ENCODE results near the gene ZNF17.

ZNF17 gene

GRCh38 chr19:57395710-57396109, 15.3 kb upstream of the ZNF17 start:
- Histone ChIP-seq H3K27me3 (replicated peaks; ENCODE audit: insufficient read depth, low read length) (no peaks in the 10 kb centered on the region), H3F3A (ENCODE audit: insufficient read depth, low read length) (peaks cover 5% of the 10 kb centered on the region; the same call in 1 of the 2 replicates), H3K27ac (ENCODE audit: low read length) (no peak overlapping the region), H3K4me1 (ENCODE audit: low read length) (peaks cover 15% of the 10 kb centered on the region), H3K9ac (ENCODE audit: low read length) (no peak overlapping the region), H4K20me1 (ENCODE audit: insufficient read depth, low read length) (no peaks in the 10 kb centered on the region), H3K9me2 (replicated peaks; ENCODE audit: insufficient read depth, low read length) (no peaks in the 10 kb centered on the region), H3K4me3 (ENCODE audit: low read length) (no peak overlapping the region), H3K9me3 (replicated peaks; ENCODE audit: insufficient read depth, low read length) (no peaks in the 10 kb centered on the region), H3K36me3 (replicated peaks; ENCODE audit: insufficient read depth, low read length) (peaks cover 14% of the 10 kb centered on the region; the same call in 1 of the 2 replicates), H2AFZ (ENCODE audit: low read length) (no peak overlapping the region), H3K79me2 (ENCODE audit: low read length) (peaks cover 33% of the 10 kb centered on the region), H3K4me2 (ENCODE audit: low read depth, low read length) (no peak overlapping the region)
- DNase-seq: no peak
- TF ChIP-seq EZH2 (optimal IDR thresholded peaks at IDR 0.05; ENCODE audit: low read depth, low read length) (no peak), EZH2phosphoT487 (IDR thresholded peaks at IDR 0.05; ENCODE audit: low read length) (no peak), CTCF (IDR thresholded peaks at IDR 0.05; ENCODE audit: low read length) (no peak)

DNA sequence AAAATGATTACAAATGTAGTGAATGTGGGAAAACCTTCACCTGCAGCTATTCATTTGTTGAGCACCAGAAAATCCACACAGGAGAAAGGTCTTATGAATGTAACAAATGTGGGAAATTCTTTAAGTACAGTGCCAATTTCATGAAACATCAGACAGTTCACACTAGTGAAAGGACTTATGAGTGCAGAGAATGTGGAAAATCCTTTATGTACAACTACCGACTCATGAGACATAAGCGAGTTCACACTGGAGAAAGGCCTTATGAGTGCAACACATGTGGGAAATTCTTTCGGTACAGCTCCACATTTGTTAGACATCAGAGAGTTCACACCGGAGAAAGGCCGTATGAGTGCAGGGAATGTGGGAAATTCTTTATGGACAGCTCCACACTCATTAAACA, 12.1 kb upstream of the ZNF17 start:
- TF ChIP-seq EZH2phosphoT487 (IDR thresholded peaks at IDR 0.05; ENCODE audit: low read length) (no peak), EZH2 (optimal IDR thresholded peaks at IDR 0.05; ENCODE audit: low read depth, low read length) (no peak), CTCF (IDR thresholded peaks at IDR 0.05; ENCODE audit: low read length) (no peak)
- Histone ChIP-seq H3K36me3 (replicated peaks; ENCODE audit: insufficient read depth, low read length) (peaks cover 14% of the 10 kb centered on the region; the same call in 1 of the 2 replicates), H3K9me3 (replicated peaks; ENCODE audit: insufficient read depth, low read length) (no peaks in the 10 kb centered on the region), H3K27ac (ENCODE audit: low read length) (no peak overlapping the region), H3F3A (ENCODE audit: insufficient read depth, low read length) (peaks cover 3% of the 10 kb centered on the region; the same call in 1 of the 2 replicates), H3K4me1 (ENCODE audit: low read length) (peaks cover 6% of the 10 kb centered on the region; the same call in 1 of the 2 replicates), H2AFZ (ENCODE audit: low read length) (no peak overlapping the region), H4K20me1 (ENCODE audit: insufficient read depth, low read length) (no peaks in the 10 kb centered on the region), H3K79me2 (ENCODE audit: low read length) (peaks cover 7% of the 10 kb centered on the region), H3K4me2 (ENCODE audit: low read depth, low read length) (no peak overlapping the region), H3K9ac (ENCODE audit: low read length) (no peak overlapping the region), H3K4me3 (ENCODE audit: low read length) (no peak overlapping the region), H3K9me2 (replicated peaks; ENCODE audit: insufficient read depth, low read length) (no peaks in the 10 kb centered on the region), H3K27me3 (replicated peaks; ENCODE audit: insufficient read depth, low read length) (no peaks in the 10 kb centered on the region)
- DNase-seq: no peak

GRCh38 chr19:57403737-57404563, 7.0 kb upstream of the ZNF17 start:
- Histone ChIP-seq H3K27me3 (replicated peaks; ENCODE audit: insufficient read depth, low read length) (no peaks in the 10 kb centered on the region), H3K9me3 (replicated peaks; ENCODE audit: insufficient read depth, low read length) (no peaks in the 10 kb centered on the region), H3K9me2 (replicated peaks; ENCODE audit: insufficient read depth, low read length) (no peaks in the 10 kb centered on the region), H2AFZ (ENCODE audit: low read length) (no peak overlapping the region), H3K9ac (ENCODE audit: low read length) (no peak overlapping the region), H3F3A (ENCODE audit: insufficient read depth, low read length) (no peaks in the 10 kb centered on the region), H4K20me1 (ENCODE audit: insufficient read depth, low read length) (no peaks in the 10 kb centered on the region), H3K4me3 (ENCODE audit: low read length) (no peak overlapping the region), H3K36me3 (replicated peaks; ENCODE audit: insufficient read depth, low read length) (0 out of 2 replicates have a peak, but pooled peaks cover 7% of the 10 kb centered on the region), H3K27ac (ENCODE audit: low read length) (no peak overlapping the region), H3K4me2 (ENCODE audit: low read depth, low read length) (no peak overlapping the region), H3K79me2 (ENCODE audit: low read length) (no peaks in the 10 kb centered on the region), H3K4me1 (ENCODE audit: low read length) (no peaks in the 10 kb centered on the region)
- no peak for DNase-seq
- TF ChIP-seq CTCF (IDR thresholded peaks at IDR 0.05; ENCODE audit: low read length) (no peak), EZH2phosphoT487 (IDR thresholded peaks at IDR 0.05; ENCODE audit: low read length) (no peak), EZH2 (optimal IDR thresholded peaks at IDR 0.05; ENCODE audit: low read depth, low read length) (no peak)

All from MM.1S (cell line).